Measurements from ENCODE around the gene CHD5. TPM values are rescaled to one million over a fixed set of nuclear protein-coding genes. Genes with fewer than 3 reads are reported as not detected.

Gene CHD5
- total RNA-seq, 1 experiment from 2014 or later, result 1.6 TPM

GRCh38 chr1:6085666-6086065 is 94.5 kb downstream of the CHD5 start:
- Histone ChIP-seq H3K23me2 (ENCODE audit: insufficient read length, low read depth, low read length, poor library complexity, severe bottlenecking) (no peaks in the 10 kb centered on the region), H3T11ph (ENCODE audit: low read length) (no peak overlapping the region), H2BK5ac (ENCODE audit: insufficient read length, low read length) (no peak overlapping the region), H3K79me1 (ENCODE audit: insufficient read depth, low read depth, low read length, poor library complexity, severe bottlenecking) (no peaks in the 10 kb centered on the region), H3K4me2 (ENCODE audit: insufficient read depth, insufficient read length, low read length) (no peak overlapping the region), H3K56ac (ENCODE audit: insufficient read length, low read depth, low read length) (no peak overlapping the region), H3K4ac (ENCODE audit: low read depth, low read length) (no peak overlapping the region), H3K4me1 (ENCODE audit: insufficient read depth, low read length) (no peaks in the 10 kb centered on the region), H3K23ac (ENCODE audit: insufficient read length, low read depth, low read length) (no peak overlapping the region), H4K91ac (ENCODE audit: insufficient read length, low read depth, low read length) (no peak overlapping the region), H2BK120ac (ENCODE audit: low read depth, low read length, poor library complexity, severe bottlenecking) (no peak overlapping the region), H3K9me3 (ENCODE audit: control insufficient read depth, low read depth, low read length) (no peaks in the 10 kb centered on the region), H4K5ac (ENCODE audit: insufficient read length, low read depth, low read length) (no peak overlapping the region), H2BK15ac (ENCODE audit: low read depth, low read length) (no peak overlapping the region), H3K9ac (ENCODE audit: extremely low read depth, insufficient read length, low read length) (no peak overlapping the region), H4K20me1 (ENCODE audit: control insufficient read depth, insufficient read depth, insufficient read length) (no peaks in the 10 kb centered on the region), H2BK12ac (ENCODE audit: insufficient read length, low read depth, low read length) (no peak overlapping the region), H3K27ac (ENCODE audit: insufficient read length, low read depth, low read length) (no peak overlapping the region), H3K79me2 (ENCODE audit: insufficient read depth, low read length) (no peaks in the 10 kb centered on the region), H3K14ac (ENCODE audit: insufficient read depth, low read length) (no peak overlapping the region), H2AK5ac (ENCODE audit: insufficient read length, low read length) (no peak overlapping the region), H2AFZ (ENCODE audit: low read length) (no peak overlapping the region), H3K27me3 (ENCODE audit: insufficient read depth, low read length) (no peaks in the 10 kb centered on the region), H3K18ac (ENCODE audit: insufficient read length, low read depth, low read length) (no peak overlapping the region), H2BK20ac (ENCODE audit: low read depth, low read length, poor library complexity, severe bottlenecking) (no peak overlapping the region), H4K8ac (replicated peaks; ENCODE audit: insufficient read length, low read depth, low read length) (no peak overlapping the region)
- no peak overlapping the region for H3K4me3 Mint-ChIP-seq
- no peak for DNase-seq
- no peaks in the 10 kb centered on the region for H3K9me3 Mint-ChIP-seq
- peaks cover 7 to 10% of the 10 kb centered on the region in 2 experiments; a peak in 3 of 4 replicates for H3K4me1 Mint-ChIP-seq
- no peak for TF ChIP-seq CTCF (conservative IDR thresholded peaks at IDR 0.05)
- no peaks in the 10 kb centered on the region for H3K36me3 Mint-ChIP-seq (ENCODE audit: insufficient read depth in 1 of 3, low read depth in 3 of 3)
- no peaks in the 10 kb centered on the region for H3K27me3 Mint-ChIP-seq (ENCODE audit: low read depth)
- WGBS (ENCODE audit: extremely low coverage, insufficient read length, low lambda C conversion rate), result no CpG with 5 or more reads among the region's 13 CpGs
- no peak overlapping the region for H3K27ac Mint-ChIP-seq
